ENCODE measurements around the gene CXorf38. TPM values are rescaled to one million over a fixed set of nuclear protein-coding genes. Genes with fewer than 3 reads are reported as not detected.

Gene CXorf38
- polyA plus RNA-seq, 2 of the 4 experiments (the other 2 are of a cell fraction): 9.8 to 14.3 TPM

DNA sequence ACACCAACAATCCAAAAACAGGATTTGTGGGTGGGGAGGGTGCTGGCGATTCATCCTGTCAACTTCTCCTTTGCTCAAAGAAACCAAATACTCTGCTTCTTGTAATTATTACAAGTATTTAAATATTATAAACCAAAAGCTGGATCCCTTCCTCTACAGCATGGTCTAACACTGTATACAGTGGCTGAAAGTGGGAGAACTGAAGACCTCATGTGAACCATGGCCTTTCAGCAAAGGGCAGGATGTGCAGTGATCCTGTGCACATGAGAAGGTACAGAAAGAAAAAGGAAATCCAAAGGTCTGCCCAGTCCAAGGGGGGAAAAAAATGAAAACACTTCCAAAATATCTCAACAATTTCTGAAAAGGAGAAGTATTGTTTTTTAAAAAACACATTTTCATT lies 5.3 kb upstream of the CXorf38 start:
- TF ChIP-seq, protein P1, sequence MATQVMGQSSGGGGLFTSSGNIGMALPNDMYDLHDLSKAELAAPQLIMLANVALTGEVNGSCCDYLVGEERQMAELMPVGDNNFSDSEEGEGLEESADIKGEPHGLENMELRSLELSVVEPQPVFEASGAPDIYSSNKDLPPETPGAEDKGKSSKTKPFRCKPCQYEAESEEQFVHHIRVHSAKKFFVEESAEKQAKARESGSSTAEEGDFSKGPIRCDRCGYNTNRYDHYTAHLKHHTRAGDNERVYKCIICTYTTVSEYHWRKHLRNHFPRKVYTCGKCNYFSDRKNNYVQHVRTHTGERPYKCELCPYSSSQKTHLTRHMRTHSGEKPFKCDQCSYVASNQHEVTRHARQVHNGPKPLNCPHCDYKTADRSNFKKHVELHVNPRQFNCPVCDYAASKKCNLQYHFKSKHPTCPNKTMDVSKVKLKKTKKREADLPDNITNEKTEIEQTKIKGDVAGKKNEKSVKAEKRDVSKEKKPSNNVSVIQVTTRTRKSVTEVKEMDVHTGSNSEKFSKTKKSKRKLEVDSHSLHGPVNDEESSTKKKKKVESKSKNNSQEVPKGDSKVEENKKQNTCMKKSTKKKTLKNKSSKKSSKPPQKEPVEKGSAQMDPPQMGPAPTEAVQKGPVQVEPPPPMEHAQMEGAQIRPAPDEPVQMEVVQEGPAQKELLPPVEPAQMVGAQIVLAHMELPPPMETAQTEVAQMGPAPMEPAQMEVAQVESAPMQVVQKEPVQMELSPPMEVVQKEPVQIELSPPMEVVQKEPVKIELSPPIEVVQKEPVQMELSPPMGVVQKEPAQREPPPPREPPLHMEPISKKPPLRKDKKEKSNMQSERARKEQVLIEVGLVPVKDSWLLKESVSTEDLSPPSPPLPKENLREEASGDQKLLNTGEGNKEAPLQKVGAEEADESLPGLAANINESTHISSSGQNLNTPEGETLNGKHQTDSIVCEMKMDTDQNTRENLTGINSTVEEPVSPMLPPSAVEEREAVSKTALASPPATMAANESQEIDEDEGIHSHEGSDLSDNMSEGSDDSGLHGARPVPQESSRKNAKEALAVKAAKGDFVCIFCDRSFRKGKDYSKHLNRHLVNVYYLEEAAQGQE (IDR thresholded peaks at IDR 0.05): no peak
- TF ChIP-seq RAD21 (conservative IDR thresholded peaks at IDR 0.05 in 1 of 2, IDR thresholded peaks at IDR 0.05 in 1 of 2): no peak
- TF ChIP-seq, protein P2, sequence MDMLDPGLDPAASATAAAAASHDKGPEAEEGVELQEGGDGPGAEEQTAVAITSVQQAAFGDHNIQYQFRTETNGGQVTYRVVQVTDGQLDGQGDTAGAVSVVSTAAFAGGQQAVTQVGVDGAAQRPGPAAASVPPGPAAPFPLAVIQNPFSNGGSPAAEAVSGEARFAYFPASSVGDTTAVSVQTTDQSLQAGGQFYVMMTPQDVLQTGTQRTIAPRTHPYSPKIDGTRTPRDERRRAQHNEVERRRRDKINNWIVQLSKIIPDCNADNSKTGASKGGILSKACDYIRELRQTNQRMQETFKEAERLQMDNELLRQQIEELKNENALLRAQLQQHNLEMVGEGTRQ (IDR thresholded peaks at IDR 0.05): no peak
- TF ChIP-seq MYC (IDR thresholded peaks at IDR 0.05; ENCODE audit: borderline replicate concordance, low read length): no peak
- TF ChIP-seq POLR2AphosphoS2 (conservative IDR thresholded peaks at IDR 0.05; ENCODE audit: low read length): no peak
- TF ChIP-seq GATA3 (IDR thresholded peaks at IDR 0.05; ENCODE audit: borderline replicate concordance): no peak
- TF ChIP-seq NR3C1 (IDR thresholded peaks at IDR 0.05): no peak
- TF ChIP-seq KDM1A (IDR thresholded peaks at IDR 0.05; ENCODE audit: low read depth): no peak
- TF ChIP-seq, protein P3, sequence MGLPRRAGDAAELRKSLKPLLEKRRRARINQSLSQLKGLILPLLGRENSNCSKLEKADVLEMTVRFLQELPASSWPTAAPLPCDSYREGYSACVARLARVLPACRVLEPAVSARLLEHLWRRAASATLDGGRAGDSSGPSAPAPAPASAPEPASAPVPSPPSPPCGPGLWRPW (IDR thresholded peaks at IDR 0.05): no peak
- TF ChIP-seq CBX8 (IDR thresholded peaks at IDR 0.05): no peak
- TF ChIP-seq, protein P4, sequence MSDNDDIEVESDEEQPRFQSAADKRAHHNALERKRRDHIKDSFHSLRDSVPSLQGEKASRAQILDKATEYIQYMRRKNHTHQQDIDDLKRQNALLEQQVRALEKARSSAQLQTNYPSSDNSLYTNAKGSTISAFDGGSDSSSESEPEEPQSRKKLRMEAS (IDR thresholded peaks at IDR 0.05): no peak
- no peak for TF ChIP-seq RFX5 (IDR thresholded peaks at IDR 0.05)
- TF ChIP-seq NFE2L2 (conservative IDR thresholded peaks at IDR 0.05; ENCODE audit: low read length): no peak
- DNase-seq (ENCODE audit: low read depth in 1 of 2, low spot score in 1 of 2) (no peak), FAIRE-seq (no peak), ATAC-seq (no peak)
- CTCF ChIA-PET: interaction anchor here (0.9 to 3.3 kb wide), 10 partner anchors 10 to 678 kb away, joined by 3 to 19 read pairs (median 4); no protein-coding TSS in a partner anchor
- no peak overlapping the region for H3K4me3 ChIP-seq
- POLR2A ChIA-PET: no interaction called here
- no peaks in the 10 kb centered on the region for H3K9me3 ChIP-seq
- H3K27ac ChIP-seq: no peak overlapping the region
- H3K4me2 ChIP-seq: no peak overlapping the region
- WGBS (ENCODE audit: missing lambda C conversion rate): 77% methylated on average over 1 of the region's 1 CpG
- peaks cover 5% of the 10 kb centered on the region; the same call in 1 of the 3 replicates for H3K4me1 ChIP-seq

DNA sequence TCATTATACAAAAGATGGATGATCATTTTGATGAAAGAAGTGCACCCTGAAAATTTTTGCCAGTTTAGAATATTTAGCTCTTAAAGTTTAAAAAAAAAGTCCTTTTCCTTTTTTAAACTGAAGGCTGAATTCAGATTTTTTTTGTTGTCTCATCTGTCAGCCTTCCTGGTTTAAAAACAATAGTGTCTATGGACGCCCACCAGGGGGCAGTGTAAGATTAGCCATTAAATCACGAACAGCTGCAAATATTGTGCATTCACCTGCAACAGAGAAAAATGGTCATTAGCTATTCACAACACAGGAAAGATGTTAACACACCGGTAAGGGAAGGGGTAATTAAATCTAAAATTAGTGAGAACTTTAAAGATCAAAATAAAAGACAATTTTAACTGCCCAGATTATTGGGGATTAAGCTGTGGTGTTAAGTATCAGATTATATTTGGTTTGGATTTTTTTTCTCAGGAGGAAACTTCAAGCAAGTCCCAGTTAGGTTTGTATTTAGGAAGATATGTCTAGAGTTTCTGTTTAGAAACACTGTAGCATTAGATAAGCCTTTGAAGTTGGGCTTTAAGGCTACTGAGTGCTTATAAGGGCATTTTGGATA lies 4.4 kb upstream of the CXorf38 start:
- peaks cover 5% of the 10 kb centered on the region; the same call in 1 of the 3 replicates for H3K4me1 ChIP-seq
- TF ChIP-seq SMC3 (IDR thresholded peaks at IDR 0.05) (peak; percentile 69), EHMT2 (IDR thresholded peaks at IDR 0.05; ENCODE audit: low read depth) (no peak), RAD21 (conservative IDR thresholded peaks at IDR 0.05 in 1 of 2, IDR thresholded peaks at IDR 0.05 in 1 of 2) (peak; percentile 77 to 80), KDM1A (IDR thresholded peaks at IDR 0.05; ENCODE audit: low read depth) (no peak), JUN (IDR thresholded peaks at IDR 0.05) (no peak), POLR2AphosphoS2 (conservative IDR thresholded peaks at IDR 0.05; ENCODE audit: low read length) (no peak), PHF8 (IDR thresholded peaks at IDR 0.05; ENCODE audit: borderline replicate concordance, low read depth) (no peak)
- TF ChIP-seq, protein P5, sequence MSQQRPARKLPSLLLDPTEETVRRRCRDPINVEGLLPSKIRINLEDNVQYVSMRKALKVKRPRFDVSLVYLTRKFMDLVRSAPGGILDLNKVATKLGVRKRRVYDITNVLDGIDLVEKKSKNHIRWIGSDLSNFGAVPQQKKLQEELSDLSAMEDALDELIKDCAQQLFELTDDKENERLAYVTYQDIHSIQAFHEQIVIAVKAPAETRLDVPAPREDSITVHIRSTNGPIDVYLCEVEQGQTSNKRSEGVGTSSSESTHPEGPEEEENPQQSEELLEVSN (IDR thresholded peaks at IDR 0.05; ENCODE audit: borderline replicate concordance, low read depth): no peak
- TF ChIP-seq, protein P6, sequence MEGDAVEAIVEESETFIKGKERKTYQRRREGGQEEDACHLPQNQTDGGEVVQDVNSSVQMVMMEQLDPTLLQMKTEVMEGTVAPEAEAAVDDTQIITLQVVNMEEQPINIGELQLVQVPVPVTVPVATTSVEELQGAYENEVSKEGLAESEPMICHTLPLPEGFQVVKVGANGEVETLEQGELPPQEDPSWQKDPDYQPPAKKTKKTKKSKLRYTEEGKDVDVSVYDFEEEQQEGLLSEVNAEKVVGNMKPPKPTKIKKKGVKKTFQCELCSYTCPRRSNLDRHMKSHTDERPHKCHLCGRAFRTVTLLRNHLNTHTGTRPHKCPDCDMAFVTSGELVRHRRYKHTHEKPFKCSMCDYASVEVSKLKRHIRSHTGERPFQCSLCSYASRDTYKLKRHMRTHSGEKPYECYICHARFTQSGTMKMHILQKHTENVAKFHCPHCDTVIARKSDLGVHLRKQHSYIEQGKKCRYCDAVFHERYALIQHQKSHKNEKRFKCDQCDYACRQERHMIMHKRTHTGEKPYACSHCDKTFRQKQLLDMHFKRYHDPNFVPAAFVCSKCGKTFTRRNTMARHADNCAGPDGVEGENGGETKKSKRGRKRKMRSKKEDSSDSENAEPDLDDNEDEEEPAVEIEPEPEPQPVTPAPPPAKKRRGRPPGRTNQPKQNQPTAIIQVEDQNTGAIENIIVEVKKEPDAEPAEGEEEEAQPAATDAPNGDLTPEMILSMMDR (IDR thresholded peaks at IDR 0.05): peak; percentile 82
- H3K4me2 ChIP-seq: no peak overlapping the region
- CTCF ChIA-PET: interaction anchor here (0.5 to 3.3 kb wide), 33 partner anchors 9 to 679 kb away, joined by 3 to 19 read pairs (median 4); no protein-coding TSS in a partner anchor
- WGBS (ENCODE audit: missing lambda C conversion rate): 3% methylated on average over 3 of the region's 3 CpGs
- H3K27ac ChIP-seq: no peak overlapping the region
- peak in 1 of 2 experiments; percentile 69 for DNase-seq (ENCODE audit: low read depth in 1 of 2, low spot score in 1 of 2)
- POLR2A ChIA-PET: no interaction called here
- no peak overlapping the region for H3K4me3 ChIP-seq
- H3K9me3 ChIP-seq: no peaks in the 10 kb centered on the region
- no peak for FAIRE-seq
- ATAC-seq: no peak
